Endothelial cell of umbilical vein (primary cell): ENCODE results near the gene KRTAP5-2. TPM values are rescaled to one million over a fixed set of nuclear protein-coding genes. Genes with fewer than 3 reads are reported as not detected.

Experiments used
- BruUV-seq: library from RNA; stranded (reverse); fragments of 400-500 nt; replicated peaks from 2 replicates; lab custom pipeline; 2021; lab: Mats Ljungman, UMichigan
- CTCF ChIA-PET: fragments of 300-600, 350-600 bp; sonication (Branson Sonifier 250); formaldehyde crosslinking; loops from one replicate; lab custom pipeline; 2021; ENCODE audit warnings: antibody characterized with exemption, inconsistent platforms; lab: Charles Lee
- POLR2A ChIA-PET: fragments of 300-600, 350-600 bp; sonication (Branson Sonifier 250); formaldehyde crosslinking; loops from one replicate; lab custom pipeline; 2021; ENCODE audit warnings: antibody characterized with exemption, inconsistent platforms; lab: Charles Lee
- DNase-seq: peaks from one replicate; pipeline ENCODE4 v3.0.0-alpha.2; 2011; ENCODE audit warnings: low read depth, low spot score
- FAIRE-seq: peaks from 2 replicates; lab custom pipeline; 2011; peaks lifted over from hg19 to GRCh38; lab: Jason Lieb, UNC
- H2AFZ ChIP-seq: 2 replicates; pipeline ENCODE4 v1.6.0; 2012; ENCODE audit warnings: low read depth, low read length, control low read depth, inconsistent platforms
- H3K27ac ChIP-seq: 2 replicates; pipeline ENCODE4 v1.5.1; 2011; ENCODE audit warnings: low read depth, mild to moderate bottlenecking, control low read depth, low read length, moderate library complexity; ENCODE audit not compliant: insufficient read depth
- H3K27me3 ChIP-seq, 2 experiments: 2 replicates each; pipeline versions ENCODE4 v1.6.0 to v1.6.1; 2011; ENCODE audit warnings: low read length in 2 of 2, mixed read lengths in 1 of 2; ENCODE audit not compliant: control insufficient read depth in 2 of 2, insufficient read depth in 2 of 2
- H3K36me3 ChIP-seq, 2 experiments: 2 replicates in 1 of 2; 3 replicates in 1 of 2; pipeline ENCODE4 v1.5.1; 2011; ENCODE audit warnings: low read length in 2 of 2, mild to moderate bottlenecking in 1 of 2, moderate library complexity in 1 of 2; ENCODE audit not compliant: control insufficient read depth in 2 of 2, insufficient read depth in 2 of 2; ENCODE audit errors: extremely low read depth in 1 of 2
- H3K4me1 ChIP-seq: 3 replicates; pipeline ENCODE4 v1.5.1; 2011; ENCODE audit warnings: mild to moderate bottlenecking, low read length; ENCODE audit not compliant: control insufficient read depth, insufficient read depth; ENCODE audit errors: extremely low read depth
- H3K4me2 ChIP-seq: 2 replicates; pipeline ENCODE4 v1.6.1; 2011; ENCODE audit warnings: low read length, control low read depth, mixed read lengths; ENCODE audit not compliant: insufficient read depth
- H3K4me3 ChIP-seq, 3 experiments: fragments of 200-600 bp in 1 of 3; sonication (generic), shearing (Covaris generic) in 1 of 3; replicated peaks in 1 of 3; 2 replicates each; pipeline ENCODE4 v1.5.1; 2011 to 2016; ENCODE audit warnings: control low read depth in 3 of 3, low read length in 3 of 3, mild to moderate bottlenecking in 2 of 3, inconsistent platforms in 1 of 3, low read depth in 1 of 3, moderate library complexity in 1 of 3; ENCODE audit not compliant: insufficient read depth in 1 of 3
- H3K79me2 ChIP-seq: 2 replicates; pipeline ENCODE4 v1.6.0; 2012; ENCODE audit warnings: low read length, inconsistent platforms; ENCODE audit not compliant: control insufficient read depth, insufficient read depth
- H3K9ac ChIP-seq: replicated peaks from 2 replicates; pipeline ENCODE3; 2011; ENCODE audit warnings: low read length, control low read depth; ENCODE audit not compliant: insufficient read depth; ENCODE audit errors: extremely low read depth
- H3K9me1 ChIP-seq: replicated peaks from 3 replicates; pipeline ENCODE4 v1.6.0; 2011; ENCODE audit warnings: mild to moderate bottlenecking, low read length; ENCODE audit not compliant: control insufficient read depth, insufficient read depth; ENCODE audit errors: extremely low read depth
- H3K9me3 ChIP-seq: replicated peaks from 2 replicates; pipeline ENCODE4 v1.5.1; 2012; ENCODE audit warnings: low read length, inconsistent platforms; ENCODE audit not compliant: control insufficient read depth, insufficient read depth
- H4K20me1 ChIP-seq: replicated peaks from 2 replicates; pipeline ENCODE3; 2011; ENCODE audit warnings: mild to moderate bottlenecking, low read length; ENCODE audit not compliant: control insufficient read depth, insufficient read depth; ENCODE audit errors: extremely low read depth
- CTCF ChIP-seq, 2 donors: IDR thresholded peaks; 1 replicate in 1 of 2; 2 replicates in 1 of 2; pipeline ENCODE4 v1.5.1; 2011; ENCODE audit warnings: low read length in 2 of 2, mild to moderate bottlenecking in 2 of 2, moderate library complexity in 2 of 2, control low read depth in 1 of 2, inconsistent platforms in 1 of 2, low read depth in 1 of 2; ENCODE audit not compliant: insufficient read depth in 1 of 2; ENCODE audit errors: extremely low read depth in 1 of 2
- EZH2 ChIP-seq: IDR thresholded peaks from 2 replicates; pipeline ENCODE4 v1.6.1; 2012; ENCODE audit warnings: borderline replicate concordance, low read depth, mild to moderate bottlenecking, moderate library complexity, low read length, inconsistent platforms; ENCODE audit not compliant: severe bottlenecking
- FOS ChIP-seq: IDR thresholded peaks from 2 replicates; pipeline ENCODE4 v1.6.1; 2011; ENCODE audit warnings: mild to moderate bottlenecking, low read length, moderate library complexity, borderline replicate concordance; ENCODE audit not compliant: insufficient read depth
- GATA2 ChIP-seq: IDR thresholded peaks from 2 replicates; pipeline ENCODE4 v1.7.0; 2011; ENCODE audit warnings: low read depth, mild to moderate bottlenecking, moderate library complexity, mixed read lengths, low read length; ENCODE audit not compliant: insufficient read length, insufficient read depth
- JUN ChIP-seq: IDR thresholded peaks from 2 replicates; pipeline ENCODE4 v1.6.1; 2011; ENCODE audit warnings: borderline replicate concordance, low read depth; ENCODE audit not compliant: insufficient read length, insufficient read depth
- MYC ChIP-seq: IDR thresholded peaks from one replicate; pipeline ENCODE4 v1.6.1; 2011; ENCODE audit warnings: mild to moderate bottlenecking, low read depth, low read length
- POLR2A ChIP-seq: IDR thresholded peaks from 2 replicates; pipeline ENCODE4 v1.6.1; 2012; ENCODE audit warnings: low read depth, mild to moderate bottlenecking, control low read depth, low read length
- POLR2AphosphoS5 ChIP-seq: IDR thresholded peaks from 2 replicates; pipeline ENCODE4 v1.6.1; 2012; ENCODE audit warnings: low read depth, mild to moderate bottlenecking, control low read depth, low read length, moderate library complexity; ENCODE audit not compliant: insufficient read depth
- dilution Hi-C: fragments of 300-500 bp; cut with MboI; formaldehyde crosslinking; loops from one replicate; pipeline ENCODE4 v1.15.0; 2019; ENCODE audit warnings: low sequenced_read_pairs; ENCODE audit not compliant: extremely low pct_ligation_motif_present
- intact Hi-C: fragments of 100-400 bp; cut with micrococcal nuclease; formaldehyde crosslinking; loops from one replicate; pipeline ENCODE4 v1.10.0; 2022
- polyA plus RNA-seq, 4 experiments: library from polyadenylated mRNA; depleted of rRNA in 3 of 4; stranded (reverse) in 3 of 4; unstranded in 1 of 4; fragments of >200 nt; gene quantifications; 2 replicates each; pipeline versions ENCODE4 v1.2.1 to v1.2.3, GENCODE V29; 2011 to 2012; ENCODE audit warnings: missing spikeins in 1 of 4
- total RNA-seq: library from RNA; stranded (reverse); gene quantifications from 2 replicates; pipeline ENCODE4 v1.2.3, GENCODE V29; 2021
- TF ChIP-seq, protein P1 (sequence below): IDR thresholded peaks from 2 replicates; pipeline ENCODE4 v1.6.1; 2011; ENCODE audit not compliant: insufficient read depth, insufficient read length

The KRTAP5-2 gene
- total and polyA plus RNA-seq, 2 donors (not counting 3 experiments of a cell fraction or from before 2014, with no cell fraction given) = not detected

DNA sequence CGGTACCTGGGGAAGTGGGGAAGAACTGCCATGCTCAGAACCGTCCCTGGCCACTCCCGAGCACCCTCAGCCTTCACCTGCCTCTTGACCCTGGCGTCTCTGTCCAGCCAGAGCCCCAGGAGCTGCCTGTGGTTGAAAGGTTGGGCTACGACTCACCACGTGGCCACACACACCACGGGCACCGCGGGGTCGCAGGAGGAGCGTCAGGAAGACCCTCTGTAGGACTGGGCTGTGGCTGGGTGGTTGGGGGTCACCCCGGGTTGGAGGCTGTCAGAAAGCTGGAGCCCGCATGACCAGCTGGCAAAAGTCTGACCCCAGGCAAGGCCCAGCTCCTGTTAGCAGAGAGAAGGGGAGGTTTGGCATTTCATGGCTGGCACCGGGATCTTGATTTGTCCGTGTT, 43.0 kb upstream of the KRTAP5-2 start:
- Histone ChIP-seq H3K36me3 (no peaks in the 10 kb centered on the region), H3K27me3 (peaks cover 0 to 3% of the 10 kb centered on the region in 2 experiments), H3K4me3 (no peak overlapping the region), H3K79me2 (no peaks in the 10 kb centered on the region), H3K4me1 (peaks cover 11% of the 10 kb centered on the region), H3K4me2 (no peak overlapping the region), H3K9me1 (no peaks in the 10 kb centered on the region), H3K9ac (no peak overlapping the region), H2AFZ (no peak overlapping the region), H3K27ac (no peak overlapping the region), H3K9me3 (no peaks in the 10 kb centered on the region), H4K20me1 (no peaks in the 10 kb centered on the region)
- ChIA-PET POLR2A (no interaction called here), CTCF (interaction anchor here (1.1 to 4.9 kb wide), 3 partner anchors 9 to 192 kb away, joined by 4 to 74 read pairs (median 8); no protein-coding TSS in a partner anchor)
- no peak for FAIRE-seq
- TF ChIP-seq, protein P1, sequence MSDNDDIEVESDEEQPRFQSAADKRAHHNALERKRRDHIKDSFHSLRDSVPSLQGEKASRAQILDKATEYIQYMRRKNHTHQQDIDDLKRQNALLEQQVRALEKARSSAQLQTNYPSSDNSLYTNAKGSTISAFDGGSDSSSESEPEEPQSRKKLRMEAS = no peak
- TF ChIP-seq EZH2 (no peak), POLR2AphosphoS5 (no peak), CTCF (IDR thresholded peaks at IDR 0.05; ENCODE audit: extremely low read depth in 1 of 2, insufficient read depth in 1 of 2, low read depth in 1 of 2, low read length in 2 of 2) (no peak), MYC (no peak), GATA2 (no peak), POLR2A (no peak), JUN (no peak), FOS (no peak)
- dilution Hi-C loops = no loop called here
- no TSS peak for BruUV-seq
- intact Hi-C loops = no loop called here
- no peak for DNase-seq
